H1 (cell line): ENCODE results near the gene SPEM1. TPM values are rescaled to one million over a fixed set of nuclear protein-coding genes. Genes with fewer than 3 reads are reported as not detected.

Experiments used
- CTCF ChIA-PET: fragments of 300-600 bp; sonication (Branson Sonifier 250); formaldehyde crosslinking; loops from one replicate; lab custom pipeline; 2021; ENCODE audit not compliant: partially characterized antibody; lab: Charles Lee
- POLR2A ChIA-PET: fragments of 300-600 bp; sonication (Branson Sonifier 250); formaldehyde crosslinking; loops from one replicate; lab custom pipeline; 2021; ENCODE audit warnings: inconsistent platforms; ENCODE audit not compliant: partially characterized antibody; lab: Charles Lee
- DNase-seq, 2 experiments: peaks; one replicate each; pipeline versions ENCODE4 v3.0.0 to v3.0.0-alpha.2; 2010 to 2022; ENCODE audit warnings: low spot score in 2 of 2, low read depth in 1 of 2, mixed read lengths in 1 of 2
- FAIRE-seq: peaks from 2 replicates; lab custom pipeline; 2011; peaks lifted over from hg19 to GRCh38; lab: Jason Lieb, UNC
- H2AFZ ChIP-seq: 2 replicates; pipeline ENCODE4 v1.8.1; 2012; ENCODE audit warnings: low read length, inconsistent platforms
- H2AK5ac ChIP-seq: 2 replicates; pipeline ENCODE4 v1.6.1; 2013; ENCODE audit warnings: low read depth, low read length
- H2BK120ac ChIP-seq: replicated peaks from 2 replicates; pipeline ENCODE3; 2013; ENCODE audit warnings: low read depth, low read length, inconsistent platforms
- H2BK12ac ChIP-seq: 2 replicates; pipeline ENCODE4 v1.6.1; 2013; ENCODE audit warnings: low read depth, low read length
- H2BK15ac ChIP-seq: 2 replicates; pipeline ENCODE4 v1.6.1; 2013; ENCODE audit warnings: low read length
- H2BK20ac ChIP-seq: 2 replicates; pipeline ENCODE4 v1.6.1; 2013; ENCODE audit warnings: low read length
- H2BK5ac ChIP-seq: 2 replicates; pipeline ENCODE4 v1.6.1; 2013; ENCODE audit warnings: low read depth, low read length
- H3K14ac ChIP-seq: 2 replicates; pipeline ENCODE4 v1.6.1; 2013; ENCODE audit warnings: inconsistent platforms; ENCODE audit not compliant: insufficient read length
- H3K18ac ChIP-seq: 2 replicates; pipeline ENCODE4 v1.6.1; 2013; ENCODE audit warnings: low read length; ENCODE audit errors: extremely low read depth
- H3K23ac ChIP-seq: 2 replicates; pipeline ENCODE4 v1.6.1; 2013; ENCODE audit warnings: inconsistent platforms; ENCODE audit not compliant: insufficient read length
- H3K23me2 ChIP-seq: 2 replicates; pipeline ENCODE4 v1.6.1; 2013; ENCODE audit warnings: low read depth, low read length
- H3K27ac ChIP-seq: 2 replicates; pipeline ENCODE4 v1.6.1; 2011; ENCODE audit warnings: low read depth, low read length, inconsistent platforms
- H3K27me3 ChIP-seq, 4 experiments: replicated peaks in 1 of 4; 1 replicate in 1 of 4; 2 replicates in 3 of 4; pipeline versions ENCODE4 v1.6.1 to v1.8.1; 2011 to 2013; ENCODE audit warnings: low read length in 3 of 4, mild to moderate bottlenecking in 3 of 4, inconsistent platforms in 2 of 4, mixed read lengths in 2 of 4, moderate library complexity in 1 of 4; ENCODE audit not compliant: control insufficient read depth in 3 of 4, insufficient read depth in 3 of 4; ENCODE audit errors: extremely low read depth in 1 of 4
- H3K36me3 ChIP-seq, 4 experiments: 2 replicates each; pipeline versions ENCODE4 v1.6.1 to v1.8.1; 2011 to 2013; ENCODE audit warnings: mild to moderate bottlenecking in 4 of 4, low read length in 3 of 4, moderate library complexity in 2 of 4, control low read depth in 1 of 4, inconsistent platforms in 1 of 4; ENCODE audit not compliant: insufficient read depth in 4 of 4, control insufficient read depth in 2 of 4
- H3K4ac ChIP-seq: replicated peaks from 2 replicates; pipeline ENCODE3; 2013; ENCODE audit warnings: low read length, low read depth, mixed read lengths, inconsistent platforms; ENCODE audit not compliant: insufficient read length
- H3K4me1 ChIP-seq, 4 experiments: replicated peaks in 1 of 4; 1 replicate in 1 of 4; 2 replicates in 3 of 4; pipeline versions ENCODE4 v1.6.1 to v1.8.1; 2011 to 2013; ENCODE audit warnings: low read length in 3 of 4, inconsistent platforms in 2 of 4, mixed read lengths in 1 of 4; ENCODE audit not compliant: insufficient read depth in 4 of 4, control insufficient read depth in 3 of 4
- H3K4me2 ChIP-seq, 2 experiments: 2 replicates each; pipeline versions ENCODE4 v1.6.1 to v1.8.1; 2011 to 2013; ENCODE audit warnings: low read depth in 2 of 2, low read length in 2 of 2, control low read depth in 1 of 2, inconsistent platforms in 1 of 2, mild to moderate bottlenecking in 1 of 2; ENCODE audit not compliant: insufficient read depth in 1 of 2
- H3K4me3 ChIP-seq, 4 experiments: fragments of 200-600, 300-600 bp in 1 of 4; sonication (generic), shearing (Covaris generic), sonication (Bioruptor Twin) in 1 of 4; 2 replicates each; pipeline versions ENCODE4 v1.5.1 to v1.8.1; 2011 to 2016; ENCODE audit warnings: low read length in 4 of 4, low read depth in 3 of 4, control low read depth in 2 of 4, inconsistent platforms in 2 of 4, mild to moderate bottlenecking in 2 of 4, mixed read lengths in 1 of 4, moderate library complexity in 1 of 4; ENCODE audit not compliant: insufficient read depth in 2 of 4; ENCODE audit errors: extremely low read depth in 1 of 4
- H3K56ac ChIP-seq: replicated peaks from 2 replicates; pipeline ENCODE3; 2013; ENCODE audit warnings: low read depth, mild to moderate bottlenecking, mixed read lengths, low read length, inconsistent platforms; ENCODE audit not compliant: insufficient read length
- H3K79me1 ChIP-seq: 2 replicates; pipeline ENCODE4 v1.6.1; 2013; ENCODE audit warnings: low read depth, low read length, control low read depth
- H3K79me2 ChIP-seq, 2 experiments: 2 replicates each; pipeline versions ENCODE4 v1.6.1 to v1.8.1; 2012 to 2013; ENCODE audit warnings: low read length in 2 of 2, mild to moderate bottlenecking in 2 of 2, inconsistent platforms in 1 of 2; ENCODE audit not compliant: insufficient read depth in 2 of 2, control insufficient read depth in 1 of 2
- H3K9ac ChIP-seq, 4 experiments: replicated peaks in 1 of 4; 1 replicate in 1 of 4; 2 replicates in 3 of 4; pipeline versions ENCODE4 v1.6.1 to v1.8.1; 2011 to 2013; ENCODE audit warnings: low read depth in 3 of 4, low read length in 3 of 4, control low read depth in 2 of 4, mild to moderate bottlenecking in 2 of 4, moderate library complexity in 2 of 4, inconsistent platforms in 1 of 4; ENCODE audit errors: extremely low read depth in 1 of 4
- H3K9me3 ChIP-seq, 2 experiments: 2 replicates each; pipeline versions ENCODE4 v1.6.1 to v1.8.1; 2012 to 2013; ENCODE audit warnings: mild to moderate bottlenecking in 2 of 2, moderate library complexity in 2 of 2, control low read depth in 1 of 2, inconsistent platforms in 1 of 2, low read depth in 1 of 2, low read length in 1 of 2, mixed read lengths in 1 of 2; ENCODE audit not compliant: insufficient read depth in 2 of 2
- H4K20me1 ChIP-seq, 2 experiments: replicated peaks in 1 of 2; 2 replicates each; pipeline versions ENCODE3 to v1.8.1; 2011 to 2013; ENCODE audit warnings: inconsistent platforms in 2 of 2, low read length in 2 of 2, mild to moderate bottlenecking in 1 of 2; ENCODE audit not compliant: insufficient read depth in 2 of 2, control insufficient read depth in 1 of 2
- H4K5ac ChIP-seq: 2 replicates; pipeline ENCODE4 v1.6.1; 2013; ENCODE audit warnings: low read length, low read depth, mixed read lengths, inconsistent platforms; ENCODE audit not compliant: insufficient read length
- H4K8ac ChIP-seq: 2 replicates; pipeline ENCODE4 v1.8.0; 2013; ENCODE audit warnings: mild to moderate bottlenecking, moderate library complexity, low read length, inconsistent platforms; ENCODE audit not compliant: insufficient read depth; ENCODE audit errors: extremely low read depth
- H4K91ac ChIP-seq: replicated peaks from 2 replicates; pipeline ENCODE3; 2013; ENCODE audit warnings: low read length, mixed read lengths, inconsistent platforms; ENCODE audit not compliant: insufficient read length
- ASH2L ChIP-seq: fragments of 200-600, 300-600 bp; sonication (generic); IDR thresholded peaks from one replicate; pipeline ENCODE4 v1.7.1; 2017; ENCODE audit warnings: low read length
- BCL11A ChIP-seq, 2 experiments: IDR thresholded peaks; one replicate each; pipeline ENCODE4 v1.6.1; 2011; ENCODE audit warnings: low read depth in 2 of 2, low read length in 2 of 2, mild to moderate bottlenecking in 2 of 2
- CREB1 ChIP-seq: IDR thresholded peaks from 2 replicates; pipeline ENCODE4 v1.6.1; 2012; ENCODE audit warnings: inconsistent platforms
- EP300 ChIP-seq, 2 experiments: IDR thresholded peaks; 1 replicate in 1 of 2; 2 replicates in 1 of 2; pipeline ENCODE4 v1.6.1; 2011 to 2012; ENCODE audit warnings: low read depth in 2 of 2, low read length in 2 of 2, mild to moderate bottlenecking in 2 of 2, borderline replicate concordance in 1 of 2, inconsistent platforms in 1 of 2, moderate library complexity in 1 of 2
- EZH2 ChIP-seq: fragments of 200-600 bp; sonication (generic); IDR thresholded peaks from 2 replicates; pipeline ENCODE4 v1.7.1; 2012; ENCODE audit warnings: low read depth, mild to moderate bottlenecking, moderate library complexity, low read length, inconsistent platforms; ENCODE audit not compliant: severe bottlenecking
- KDM5A ChIP-seq: fragments of 200-600 bp; IDR thresholded peaks from 2 replicates; pipeline ENCODE4 v1.7.1; 2012; ENCODE audit warnings: mild to moderate bottlenecking, low read length, inconsistent platforms, mixed read lengths
- NRF1 ChIP-seq: IDR thresholded peaks from 2 replicates; pipeline ENCODE4 v1.6.1; 2011; ENCODE audit warnings: mild to moderate bottlenecking, low read depth, low read length, improper control_type of control experiment
- POU5F1 ChIP-seq: IDR thresholded peaks from 2 replicates; pipeline ENCODE4 v1.6.1; 2011; ENCODE audit warnings: low read depth, mild to moderate bottlenecking, low read length, moderate library complexity
- SP1 ChIP-seq: IDR thresholded peaks from 2 replicates; pipeline ENCODE4 v1.6.1; 2011; ENCODE audit warnings: low read depth, low read length
- SRF ChIP-seq: IDR thresholded peaks from 2 replicates; pipeline ENCODE4 v1.6.1; 2011; ENCODE audit warnings: mild to moderate bottlenecking, low read depth, low read length, moderate library complexity
- TAF1 ChIP-seq: IDR thresholded peaks from 2 replicates; pipeline ENCODE4 v1.6.1; 2011; ENCODE audit warnings: mild to moderate bottlenecking, low read depth, low read length
- TCF12 ChIP-seq: IDR thresholded peaks from 2 replicates; pipeline ENCODE4 v1.6.1; 2011; ENCODE audit warnings: low read depth, mild to moderate bottlenecking, low read length
- WGBS, 2 experiments: shearing (Covaris generic) in 1 of 2; methylation state at CpG; one replicate each; pipeline versions ENCODE4 v1.1.6 to v1.1.7; 2013 to 2015; ENCODE audit warnings: low lambda C conversion rate in 2 of 2, mixed read lengths in 2 of 2, inconsistent platforms in 1 of 2, low coverage in 1 of 2, missing lambda C conversion rate in 1 of 2; ENCODE audit not compliant: insufficient replicate concordance in 2 of 2, insufficient coverage in 1 of 2, insufficient read length in 1 of 2; ENCODE audit errors: extremely low coverage in 1 of 2, missing lambda C conversion rate in 1 of 2; 5-methylcytosine and 5-hydroxymethylcytosine counted together
- polyA plus RNA-seq, 7 experiments: library from polyadenylated mRNA; depleted of rRNA in 3 of 7; stranded (reverse) in 5 of 7; unstranded in 2 of 7; fragments of >200 nt in 5 of 7; fragments of 200-250 nt in 2 of 7; gene quantifications; 1 replicate in 5 of 7; 2 replicates in 1 of 7; 4 replicates in 1 of 7; pipeline versions ENCODE4 v1.2.1 to v1.2.3, GENCODE V29; 2011 to 2013; ENCODE audit warnings: missing spikeins in 2 of 7, mixed read lengths in 2 of 7
- total RNA-seq: library from RNA; stranded (reverse); fragmentation: NEBNext Ultra II Directional; extraction: Animal tissue kit (Norgen Biotek cat#: 25700); gene quantifications from 2 replicates; pipeline ENCODE4 v1.2.1, GENCODE V29; 2021

Gene SPEM1
- total and polyA plus RNA-seq, 2 of the 8 experiments (the other 6 are each of a cell fraction or from before 2014, with no cell fraction given), result not detected

DNA sequence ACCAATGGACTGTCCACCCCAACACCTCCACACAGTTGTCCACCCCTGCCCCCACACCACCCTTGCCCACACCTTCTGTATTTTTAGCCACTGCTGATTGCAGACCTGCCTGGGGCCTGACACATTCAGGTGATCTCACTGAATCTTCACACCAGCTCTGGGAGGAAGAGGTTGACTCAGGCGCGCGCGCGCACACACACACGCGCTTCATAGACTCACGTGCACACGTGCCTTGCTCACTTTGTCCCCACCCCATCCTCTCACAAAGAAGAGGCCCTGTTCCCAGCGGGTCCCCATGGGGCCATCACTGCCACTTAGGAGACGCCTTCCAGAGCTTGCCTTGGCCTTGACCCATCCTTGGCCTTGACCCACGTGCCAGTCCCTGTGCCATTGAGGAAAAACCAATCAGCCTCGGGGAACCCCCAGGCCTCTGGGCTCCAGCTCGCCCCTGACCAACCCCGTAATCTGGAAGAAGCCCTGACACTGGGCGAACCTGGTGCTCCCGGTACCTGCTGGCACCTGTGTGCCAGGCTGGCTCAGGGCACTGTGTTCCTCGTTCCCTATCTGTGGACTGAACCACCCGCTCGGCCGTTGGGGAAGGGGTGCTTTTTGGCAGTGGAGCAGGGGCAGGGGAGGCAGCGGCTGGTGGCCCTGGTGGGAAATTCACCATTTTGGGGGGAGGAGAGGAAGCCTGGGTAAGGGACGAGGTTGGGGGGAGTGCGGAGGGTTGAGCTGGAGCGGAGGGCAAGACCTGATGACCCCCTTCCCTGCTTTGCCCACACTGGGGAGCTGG, 9.3 kb upstream of the SPEM1 start:
- H3K79me2 ChIP-seq, result peaks cover 0 to 5% of the 10 kb centered on the region in 2 experiments; a peak in 1 of 4 replicates
- no peak for DNase-seq
- no peak overlapping the region for H2BK20ac ChIP-seq
- no peak overlapping the region for H3K14ac ChIP-seq
- peaks cover 8% of the 10 kb centered on the region; the same call in 1 of the 2 replicates for H3K23me2 ChIP-seq
- H4K5ac ChIP-seq, result no peak overlapping the region
- H2BK120ac ChIP-seq, result no peak overlapping the region
- H2BK12ac ChIP-seq, result no peak overlapping the region
- no peak overlapping the region for H3K9ac ChIP-seq
- H3K27me3 ChIP-seq, result no peaks in the 10 kb centered on the region; a peak in 1 of 7 replicates
- FAIRE-seq, result no peak
- H3K4ac ChIP-seq, result no peak overlapping the region
- no peak overlapping the region for H3K4me3 ChIP-seq
- no peak overlapping the region for H2AFZ ChIP-seq
- peaks cover 2 to 35% (median 22%) of the 10 kb centered on the region in 4 experiments; a peak in 6 of 8 replicates for H3K36me3 ChIP-seq
- POLR2A ChIA-PET, result interaction anchor here (0.9 to 1.6 kb wide), 7 partner anchors 8 to 75 kb away, joined by 3 to 4 read pairs (median 3); partner anchors contain the start of gene ACAP1
- H4K20me1 ChIP-seq, result peaks cover 2 to 20% of the 10 kb centered on the region in 2 experiments
- H3K4me1 ChIP-seq, result peaks cover 0 to 17% (median 11%) of the 10 kb centered on the region in 4 experiments; a peak in 5 of 7 replicates
- H3K23ac ChIP-seq, result no peak overlapping the region
- no peaks in the 10 kb centered on the region for H3K9me3 ChIP-seq
- no peak overlapping the region for H2AK5ac ChIP-seq
- H3K4me2 ChIP-seq, result no peak overlapping the region
- H2BK5ac ChIP-seq, result no peak overlapping the region
- H3K79me1 ChIP-seq, result peaks cover 4% of the 10 kb centered on the region; the same call in 1 of the 2 replicates
- H3K56ac ChIP-seq, result no peak overlapping the region
- 91% methylated on average over 24 of the region's 25 CpGs; no CpG with 5 or more reads in 1 of the 2 experiments for WGBS, 2 experiments
- no peak overlapping the region for H2BK15ac ChIP-seq
- H3K18ac ChIP-seq, result no peak overlapping the region
- no peak overlapping the region for H4K8ac ChIP-seq
- CTCF ChIA-PET, result interaction anchor here (1.0 to 1.6 kb wide), 4 partner anchors 11 to 75 kb away, joined by 3 to 4 read pairs (median 4); no protein-coding TSS in a partner anchor
- no peak overlapping the region for H4K91ac ChIP-seq
- no peak overlapping the region for H3K27ac ChIP-seq
- TF ChIP-seq EP300 (IDR thresholded peaks at IDR 0.05; ENCODE audit: borderline replicate concordance in 1 of 2, low read depth in 2 of 2, low read length in 2 of 2), result no peak
- no peak for TF ChIP-seq SP1
- no peak for TF ChIP-seq TAF1
- no peak for TF ChIP-seq SRF
- TF ChIP-seq TCF12, result no peak
- no peak for TF ChIP-seq EZH2
- no peak for TF ChIP-seq CREB1
- TF ChIP-seq KDM5A, result no peak
- no peak for TF ChIP-seq BCL11A (IDR thresholded peaks at IDR 0.05; ENCODE audit: low read depth in 2 of 2, low read length in 2 of 2)
- no peak for TF ChIP-seq POU5F1
- no peak for TF ChIP-seq NRF1
- no peak for TF ChIP-seq ASH2L
